NCI-H2227 treated with DMSO at 0.1 percent for 48 hours (cell line): ENCODE results near the gene ADAM12.
"Not testable (repeated sequence)": the region's sequence is repeated elsewhere in the genome, so short reads cannot be mapped to it uniquely, and the experiment has no call there.

Experiments
- DNase-seq: peaks from one replicate; lab custom pipeline; 2025; lab: John Stamatoyannopoulos, UW

ADAM12 gene

DNA sequence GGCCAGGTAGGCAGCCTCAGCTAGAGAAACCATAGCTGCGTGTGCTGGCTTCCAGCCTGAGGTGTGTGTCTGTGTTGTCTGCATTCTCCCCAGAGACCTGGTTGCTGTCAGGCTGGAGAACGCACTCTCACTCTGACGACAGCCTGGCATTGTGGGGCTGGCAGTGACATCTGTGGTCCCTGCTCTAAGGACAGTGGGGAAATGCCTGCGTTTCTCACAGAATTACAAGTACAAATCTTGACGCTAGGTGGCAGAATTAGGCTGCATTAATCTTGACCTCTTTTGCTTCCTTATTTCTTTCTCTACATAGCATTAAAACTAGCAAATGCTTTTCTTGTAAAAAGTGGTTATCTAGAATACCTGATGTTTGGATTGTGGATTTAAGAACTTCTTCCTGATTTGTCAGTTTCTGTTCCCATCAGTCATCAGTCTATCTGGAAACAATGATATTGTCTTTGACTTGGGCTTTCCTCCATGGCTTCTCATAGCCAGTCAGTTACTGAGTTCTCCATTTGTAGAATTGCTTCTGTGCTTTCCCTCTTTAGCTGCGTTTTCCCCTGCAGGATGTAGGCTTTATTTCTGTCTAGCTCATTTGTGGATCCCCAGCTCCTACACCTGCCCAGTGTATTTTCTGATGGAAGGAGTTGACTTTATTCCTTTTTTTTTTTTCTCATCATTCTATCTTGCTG lies 405.9 kb downstream of the ADAM12 start:
- no peak for DNase-seq

DNA sequence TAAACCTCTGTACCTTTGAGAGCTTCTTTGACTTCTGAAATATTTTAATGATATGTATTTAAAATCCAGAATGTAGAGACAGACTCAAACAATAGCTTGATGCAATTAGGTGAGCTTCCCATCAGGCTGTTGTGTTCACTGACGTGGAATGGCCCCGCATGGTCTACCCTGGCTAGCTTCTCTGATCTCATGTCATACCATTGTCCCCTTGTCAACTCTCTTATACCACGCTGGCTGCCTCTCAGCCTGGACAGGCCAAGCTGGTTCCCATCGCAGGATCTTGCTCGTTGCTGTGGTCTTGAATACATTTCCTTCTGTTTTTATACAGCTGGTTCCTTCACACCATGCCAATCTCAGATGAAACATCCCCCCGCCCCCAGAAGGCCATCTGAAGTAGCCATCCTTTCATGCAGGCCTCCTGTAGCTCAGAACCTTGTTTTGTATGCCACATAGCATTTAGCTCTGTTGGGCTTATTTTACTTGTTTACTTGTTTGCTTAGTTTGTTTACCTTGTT lies 407.7 kb downstream of the ADAM12 start:
- DNase-seq: no peak

DNA sequence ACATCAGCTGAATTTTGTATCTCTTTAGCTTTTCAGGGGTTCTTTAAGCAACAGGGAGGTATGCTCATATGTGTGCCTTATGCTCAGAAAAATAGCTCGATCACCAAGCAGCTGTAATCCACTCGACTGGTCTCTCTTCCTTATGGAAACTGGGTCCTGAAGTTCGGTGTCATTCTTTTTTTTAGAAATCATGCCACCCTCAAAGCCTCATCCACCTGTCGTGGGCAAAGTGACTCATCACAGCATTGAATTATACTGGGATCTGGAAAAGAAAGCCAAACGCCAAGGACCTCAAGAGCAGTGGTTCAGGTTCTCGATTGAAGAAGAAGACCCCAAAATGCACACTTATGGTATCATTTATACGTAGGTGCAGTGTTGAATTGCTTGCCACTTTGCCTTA lies 408.3 kb downstream of the ADAM12 start:
- DNase-seq: no peak

DNA sequence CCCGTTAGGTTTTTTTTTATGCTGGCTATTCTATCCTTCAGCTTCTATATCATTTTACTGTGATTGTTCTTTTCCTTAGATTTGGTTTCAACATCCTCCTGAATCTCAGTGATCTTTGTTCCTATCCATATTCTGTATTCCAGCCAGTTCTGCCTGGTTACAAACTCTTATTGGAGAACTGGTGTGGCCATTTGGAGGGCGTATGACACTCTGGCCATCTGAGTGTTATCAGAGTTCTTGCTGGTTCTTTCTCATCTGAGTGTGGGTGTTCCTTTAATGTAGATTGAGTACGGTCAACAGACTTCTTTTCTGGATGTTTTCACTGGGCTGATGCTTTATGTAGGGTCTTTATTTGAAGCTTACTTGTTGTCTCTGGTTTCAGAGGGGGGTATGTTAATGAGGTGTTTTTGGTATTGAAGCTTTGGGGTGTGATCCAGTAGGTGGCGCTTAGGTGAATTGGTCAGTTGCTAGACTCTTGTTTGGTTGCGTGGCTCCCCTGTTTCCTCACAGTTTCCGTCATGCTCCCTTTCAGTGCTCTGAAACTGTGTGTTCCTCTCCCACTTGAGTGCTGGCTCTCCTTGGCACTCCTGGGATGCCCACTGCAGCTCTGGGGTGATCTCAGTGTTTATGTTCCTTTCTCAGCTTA lies 411.2 kb downstream of the ADAM12 start:
- no peak for DNase-seq

DNA sequence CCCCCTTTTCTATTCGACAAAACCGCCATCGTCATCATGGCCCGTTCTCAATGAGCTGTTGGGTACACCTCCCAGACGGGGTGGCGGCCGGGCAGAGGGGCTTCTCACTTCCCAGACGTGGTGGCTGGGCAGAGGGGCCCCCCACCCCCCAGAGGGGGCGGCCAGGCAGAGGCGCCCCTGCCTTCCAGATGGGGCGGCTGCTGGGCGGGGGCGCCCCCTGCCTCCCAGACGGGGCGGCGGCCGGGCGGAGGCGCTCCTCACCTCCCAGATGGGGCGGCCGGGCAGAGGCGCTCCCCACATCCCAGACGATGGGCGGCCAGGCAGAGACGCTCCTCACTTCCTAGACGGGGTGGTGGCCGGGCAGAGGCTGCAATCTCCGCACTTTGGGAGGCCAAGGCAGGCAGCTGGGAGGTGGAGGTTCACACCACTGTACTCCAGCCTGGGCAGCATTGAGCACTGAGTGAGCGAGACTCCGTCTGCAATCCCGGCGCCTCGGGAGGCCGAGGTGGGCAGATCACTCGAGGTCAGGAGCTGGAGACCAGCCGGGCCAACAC lies 418.1 kb downstream of the ADAM12 start:
- DNase-seq: not testable (repeated sequence)

DNA sequence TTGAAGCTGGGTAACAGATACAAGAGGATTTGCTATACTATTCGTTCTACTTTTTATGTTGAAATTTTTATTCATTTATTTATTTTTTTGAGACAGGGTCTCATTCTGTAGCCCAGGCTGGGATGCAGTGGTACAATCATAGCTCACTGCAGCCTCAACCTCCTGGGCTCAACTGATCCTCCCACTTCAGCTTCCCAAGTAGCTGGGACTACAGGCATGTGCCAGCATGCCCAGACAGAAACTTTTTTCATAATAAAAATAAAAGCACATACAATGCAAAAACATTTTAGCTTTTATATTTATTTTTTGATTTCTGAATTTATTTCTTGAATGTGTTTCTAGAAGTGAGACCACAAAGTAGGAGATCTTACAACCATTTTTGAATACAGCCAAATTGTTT lies 420.7 kb downstream of the ADAM12 start:
- DNase-seq: no peak

DNA sequence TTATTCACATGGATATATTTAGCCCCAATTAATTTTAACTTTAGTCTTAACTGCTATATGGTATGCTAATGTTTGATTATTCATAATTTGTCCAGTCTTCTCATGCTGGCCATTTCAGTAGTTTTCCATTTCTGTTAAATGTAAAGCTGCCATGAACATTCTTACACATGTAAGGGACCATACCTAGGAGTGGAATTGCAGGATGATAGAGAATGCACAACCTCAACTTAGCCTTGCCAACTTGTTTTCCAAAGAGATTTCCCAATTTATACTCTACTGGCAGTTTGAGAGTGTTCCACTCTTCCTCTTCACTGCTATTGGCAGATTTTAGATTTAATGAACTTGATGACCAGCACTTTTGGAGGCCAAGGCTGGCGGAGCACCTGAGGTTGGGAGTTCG lies 423.7 kb downstream of the ADAM12 start:
- no peak for DNase-seq
